Tibial nerve (tissue), 4 donors: ENCODE data around the gene RAB3B. TPM values are rescaled to one million over a fixed set of nuclear protein-coding genes. Genes with fewer than 3 reads are reported as not detected.
A peak's percentile ranks its signal among the peaks of the same experiment; 100 is the strongest.

Experiments
- DNase-seq, 2 donors: peaks; one replicate each; pipeline ENCODE4 v3.0.0-alpha.2; 2019; ENCODE audit warnings: low spot score in 2 of 2
- H3K27ac ChIP-seq, 4 donors: fragments of 200-600 bp; sonication (generic) in 3 of 4; one replicate each; pipeline ENCODE4 v1.5.1; 2017 to 2019; ENCODE audit warnings: mild to moderate bottlenecking in 1 of 4
- H3K27me3 ChIP-seq, 2 donors: fragments of 200-600 bp; sonication (generic) in 1 of 2; one replicate each; pipeline versions ENCODE4 v1.5.1 to v1.6.0; 2017 to 2019
- H3K36me3 ChIP-seq, 3 donors: fragments of 200-600 bp; sonication (generic); one replicate each; pipeline ENCODE4 v1.5.1; 2018 to 2019
- H3K4me1 ChIP-seq, 4 donors: fragments of 200-600 bp; sonication (generic) in 3 of 4; one replicate each; pipeline ENCODE4 v1.5.1; 2017 to 2019
- H3K4me3 ChIP-seq, 4 donors: fragments of 200-600 bp; sonication (generic) in 3 of 4; one replicate each; pipeline ENCODE4 v1.5.1; 2017 to 2019; ENCODE audit warnings: mild to moderate bottlenecking in 1 of 4, moderate library complexity in 1 of 4
- H3K9me3 ChIP-seq, 4 donors: fragments of 200-600 bp; sonication (generic) in 3 of 4; one replicate each; pipeline ENCODE4 v1.5.1; 2017 to 2019
- CTCF ChIP-seq, 5 experiments: fragments of 200-600 bp in 3 of 5; fragments of 450-650 bp in 2 of 5; sonication (generic) in 3 of 5; IDR thresholded peaks; one replicate each; pipeline ENCODE4 v1.5.1; 2016 to 2019; ENCODE audit warnings: antibody characterized with exemption in 5 of 5, mild to moderate bottlenecking in 3 of 5, moderate library complexity in 2 of 5
- EP300 ChIP-seq, 2 donors: sonication (generic); formaldehyde crosslinking; IDR thresholded peaks; one replicate each; pipeline ENCODE4 v1.6.1; 2017; ENCODE audit warnings: antibody characterized with exemption in 2 of 2, mild to moderate bottlenecking in 1 of 2
- POLR2A ChIP-seq, 2 donors: fragments of 450-650 bp; IDR thresholded peaks; one replicate each; pipeline ENCODE4 v1.6.1; 2017; ENCODE audit warnings: antibody characterized with exemption in 2 of 2, mild to moderate bottlenecking in 2 of 2, moderate library complexity in 2 of 2
- WGBS, 2 donors: methylation state at CpG; one replicate each; pipeline ENCODE4 v1.1.5; 2018; 5-methylcytosine and 5-hydroxymethylcytosine counted together
- total RNA-seq, 4 donors: library from RNA; depleted of rRNA; stranded (reverse); fragments of >200 nt; gene quantifications; one replicate each; pipeline ENCODE4 v1.1.0, GENCODE V29; 2016

RAB3B gene
- total RNA-seq, 4 donors from 2014 or later = under 0.01 to 0.39 TPM; not detected in 2

GRCh38 chr1:51878616-51879336 lies 111.7 kb downstream of the RAB3B start, which contains the start of gene NRDC:
Gene NRDC, minus strand, starts transcription at chr1:51878727. Its CDS starts 112 bp downstream, at chr1:51878615.
- DNase-seq = peak; percentile 100
- TF ChIP-seq POLR2A (IDR thresholded peaks at IDR 0.05) = peak; percentile 80 to 92
- peak in 2 of 5 experiments; percentile 11 to 15 for TF ChIP-seq CTCF (IDR thresholded peaks at IDR 0.05)
- TF ChIP-seq EP300 (IDR thresholded peaks at IDR 0.05) = peak; percentile 84 to 95
- H3K4me3 ChIP-seq = peak within 1 kb of the TSS; percentile 82 to 100 (median 96)
- no peaks in the 10 kb centered on the region for H3K36me3 ChIP-seq
- 0% methylated on average over 43 to 54 of the region's 54 CpGs for WGBS, 2 donors
- peaks cover 0 to 46% (median 23%) of the 10 kb centered on the region in 4 donors for H3K4me1 ChIP-seq
- peak within 1 kb of the TSS; percentile 91 to 99 (median 98) for H3K27ac ChIP-seq
- H3K27me3 ChIP-seq = peaks cover 0 to 11% of the 10 kb centered on the region in 2 donors
- H3K9me3 ChIP-seq = no peaks in the 10 kb centered on the region

- peak overlapping the region; percentile 91 to 99 (median 96) for H3K27ac ChIP-seq
- H3K4me3 ChIP-seq = peak overlapping the region; percentile 82 to 100 (median 96)
- H3K27me3 ChIP-seq = peaks cover 0 to 6% of the 10 kb centered on the region in 2 donors
- no peak for TF ChIP-seq CTCF (IDR thresholded peaks at IDR 0.05)
- no peak for DNase-seq
- 0 to 2% methylated on average over 15 of the region's 17 CpGs for WGBS, 2 donors
- peaks cover 0 to 50% (median 23%) of the 10 kb centered on the region in 4 donors for H3K4me1 ChIP-seq
- no peaks in the 10 kb centered on the region for H3K9me3 ChIP-seq
- no peaks in the 10 kb centered on the region for H3K36me3 ChIP-seq
Observed at GRCh38 chr1:51878308-51878615, 112.2 kb downstream of the RAB3B start.

GRCh38 chr1:51877434-51878307 lies 112.8 kb downstream of the RAB3B start:
- H3K4me1 ChIP-seq = peaks cover 0 to 56% (median 23%) of the 10 kb centered on the region in 4 donors

GRCh38 chr1:51875836-51876235 lies 114.7 kb downstream of the RAB3B start:
- Histone ChIP-seq H3K9me3 (no peaks in the 10 kb centered on the region), H3K27me3 (no peaks in the 10 kb centered on the region), H3K27ac (no peak overlapping the region), H3K36me3 (peaks cover 0 to 3% (median 0%) of the 10 kb centered on the region in 3 donors), H3K4me3 (no peak overlapping the region), H3K4me1 (peaks cover 0 to 69% (median 23%) of the 10 kb centered on the region in 4 donors)
- DNase-seq = no peak
- TF ChIP-seq POLR2A (IDR thresholded peaks at IDR 0.05) (no peak), CTCF (IDR thresholded peaks at IDR 0.05) (no peak), EP300 (IDR thresholded peaks at IDR 0.05) (no peak)

More at GRCh38 chr1:51877434-51878307, 112.8 kb downstream of the RAB3B start:
- Histone ChIP-seq H3K36me3 (no peaks in the 10 kb centered on the region), H3K27ac (peak overlapping the region; percentile 91 to 99 (median 96)), H3K9me3 (no peaks in the 10 kb centered on the region), H3K27me3 (peaks cover 0 to 2% of the 10 kb centered on the region in 2 donors), H3K4me3 (peak overlapping the region; percentile 82 to 100 (median 96))
- TF ChIP-seq POLR2A (IDR thresholded peaks at IDR 0.05) (no peak), CTCF (IDR thresholded peaks at IDR 0.05) (no peak)
- WGBS, 2 donors = 12 to 13% methylated on average over 21 of the region's 21 CpGs
- DNase-seq = peak in 1 of 2 donors; percentile 8
